Choroid plexus epithelial cell (primary cell): ENCODE measurements around the gene COL1A1.

Source experiments
- DNase-seq: peaks from one replicate; pipeline ENCODE4 v3.0.0-alpha.2; 2010; ENCODE audit warnings: low read depth
- H3K4me3 ChIP-seq: 2 replicates; pipeline ENCODE4 v1.5.1; 2011; ENCODE audit warnings: low read depth, mild to moderate bottlenecking, control low read depth, low read length, moderate library complexity
- TF ChIP-seq, protein P1 (sequence below): conservative IDR thresholded peaks from 2 replicates; pipeline ENCODE4 v1.5.1; 2011; ENCODE audit warnings: low read depth, mild to moderate bottlenecking, control low read depth, inconsistent platforms, low read length, moderate library complexity

Gene COL1A1

GRCh38 chr17:50209133-50209471, 7.7 kb upstream of the COL1A1 start:
- no peak for DNase-seq
- no peak overlapping the region for H3K4me3 ChIP-seq
- TF ChIP-seq, protein P1, sequence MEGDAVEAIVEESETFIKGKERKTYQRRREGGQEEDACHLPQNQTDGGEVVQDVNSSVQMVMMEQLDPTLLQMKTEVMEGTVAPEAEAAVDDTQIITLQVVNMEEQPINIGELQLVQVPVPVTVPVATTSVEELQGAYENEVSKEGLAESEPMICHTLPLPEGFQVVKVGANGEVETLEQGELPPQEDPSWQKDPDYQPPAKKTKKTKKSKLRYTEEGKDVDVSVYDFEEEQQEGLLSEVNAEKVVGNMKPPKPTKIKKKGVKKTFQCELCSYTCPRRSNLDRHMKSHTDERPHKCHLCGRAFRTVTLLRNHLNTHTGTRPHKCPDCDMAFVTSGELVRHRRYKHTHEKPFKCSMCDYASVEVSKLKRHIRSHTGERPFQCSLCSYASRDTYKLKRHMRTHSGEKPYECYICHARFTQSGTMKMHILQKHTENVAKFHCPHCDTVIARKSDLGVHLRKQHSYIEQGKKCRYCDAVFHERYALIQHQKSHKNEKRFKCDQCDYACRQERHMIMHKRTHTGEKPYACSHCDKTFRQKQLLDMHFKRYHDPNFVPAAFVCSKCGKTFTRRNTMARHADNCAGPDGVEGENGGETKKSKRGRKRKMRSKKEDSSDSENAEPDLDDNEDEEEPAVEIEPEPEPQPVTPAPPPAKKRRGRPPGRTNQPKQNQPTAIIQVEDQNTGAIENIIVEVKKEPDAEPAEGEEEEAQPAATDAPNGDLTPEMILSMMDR: no peak

DNA sequence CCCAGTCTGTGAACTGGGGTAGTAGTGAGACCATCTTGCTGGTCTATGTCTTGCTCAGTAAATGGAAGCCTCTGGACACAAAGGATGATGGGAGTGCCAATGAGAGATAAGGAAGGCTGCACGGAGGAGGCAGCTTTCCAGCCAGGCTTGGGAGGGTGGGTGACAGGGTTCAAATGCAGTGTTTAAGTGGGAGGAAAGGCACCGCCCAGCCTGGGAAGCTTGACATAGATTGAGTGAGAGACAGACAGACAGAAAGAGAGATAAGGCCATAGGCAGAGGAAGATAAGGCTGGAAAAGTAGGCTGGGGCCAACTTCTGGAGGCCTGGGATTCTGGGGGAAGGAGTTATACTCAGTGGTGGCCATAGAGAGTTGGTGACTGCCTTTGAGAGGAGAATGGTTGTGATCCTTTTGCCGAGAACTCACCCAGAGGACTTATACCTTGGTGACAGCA, 7.2 kb upstream of the COL1A1 start:
- DNase-seq: no peak
- no peak overlapping the region for H3K4me3 ChIP-seq
- TF ChIP-seq, protein P1: no peak

DNA sequence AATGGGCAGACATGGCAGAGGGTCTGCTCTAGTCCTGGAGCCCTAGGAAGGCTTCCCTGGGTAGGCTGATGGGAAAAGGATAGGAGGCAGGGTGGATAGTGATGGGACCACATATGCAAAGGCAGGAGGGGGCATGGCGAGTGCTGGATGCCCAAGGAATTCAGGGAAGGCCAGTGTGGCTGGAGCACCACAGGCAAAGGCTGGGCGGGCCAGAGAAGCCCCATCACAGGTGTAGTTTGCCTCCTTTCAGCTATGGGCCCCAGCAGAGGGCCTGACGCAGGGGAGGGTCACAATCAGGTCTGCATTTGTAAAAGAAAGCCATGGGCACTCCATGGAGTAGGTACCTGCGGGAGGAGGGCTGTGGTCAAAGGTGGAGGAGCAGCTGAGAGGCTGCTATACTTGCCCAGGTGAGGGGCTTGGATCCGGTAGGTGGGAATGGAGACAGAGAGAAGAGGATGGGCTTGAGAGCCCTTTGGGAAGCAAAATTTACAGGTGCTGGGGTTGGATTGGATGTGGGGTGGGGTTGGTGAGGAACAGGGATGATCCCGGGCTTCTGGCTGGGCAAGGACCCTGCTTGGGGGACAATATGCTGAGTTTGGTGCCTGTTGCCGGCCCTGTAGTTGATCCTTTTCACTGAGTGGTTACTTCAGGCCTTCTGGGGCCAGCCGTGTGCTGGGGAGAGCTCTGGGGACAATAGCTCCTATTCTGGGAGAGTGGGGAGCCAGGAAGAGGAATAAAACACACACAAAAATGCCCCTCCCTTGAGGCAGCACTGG, 6.5 kb upstream of the COL1A1 start:
- TF ChIP-seq, protein P1: no peak
- no peak overlapping the region for H3K4me3 ChIP-seq
- no peak for DNase-seq

DNA sequence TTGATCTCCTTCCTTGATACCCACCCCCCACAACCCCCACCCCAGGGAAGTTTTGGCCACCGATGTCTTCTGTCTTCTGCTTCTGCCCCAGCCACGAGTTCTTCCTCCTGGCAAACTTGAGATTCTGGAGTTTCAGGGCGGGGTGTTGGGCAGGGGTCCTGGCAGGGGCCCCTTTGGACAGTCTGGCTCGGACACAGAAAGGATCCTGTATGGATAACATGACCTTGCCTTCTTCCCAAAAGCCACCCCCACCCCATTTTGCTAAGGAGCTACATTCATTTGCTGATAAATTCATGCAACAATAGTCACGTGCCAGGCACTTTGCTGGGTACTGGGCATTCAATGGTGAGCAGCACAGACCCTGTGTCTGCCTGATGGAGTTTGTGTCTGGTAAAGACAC, 5.9 kb upstream of the COL1A1 start:
- H3K4me3 ChIP-seq: no peak overlapping the region
- TF ChIP-seq, protein P1: no peak
- DNase-seq: no peak

GRCh38 chr17:50206604-50207293, 5.3 kb upstream of the COL1A1 start:
- DNase-seq: peak; percentile 65
- TF ChIP-seq, protein P1: no peak
- peak overlapping the region; percentile 42 for H3K4me3 ChIP-seq

DNA sequence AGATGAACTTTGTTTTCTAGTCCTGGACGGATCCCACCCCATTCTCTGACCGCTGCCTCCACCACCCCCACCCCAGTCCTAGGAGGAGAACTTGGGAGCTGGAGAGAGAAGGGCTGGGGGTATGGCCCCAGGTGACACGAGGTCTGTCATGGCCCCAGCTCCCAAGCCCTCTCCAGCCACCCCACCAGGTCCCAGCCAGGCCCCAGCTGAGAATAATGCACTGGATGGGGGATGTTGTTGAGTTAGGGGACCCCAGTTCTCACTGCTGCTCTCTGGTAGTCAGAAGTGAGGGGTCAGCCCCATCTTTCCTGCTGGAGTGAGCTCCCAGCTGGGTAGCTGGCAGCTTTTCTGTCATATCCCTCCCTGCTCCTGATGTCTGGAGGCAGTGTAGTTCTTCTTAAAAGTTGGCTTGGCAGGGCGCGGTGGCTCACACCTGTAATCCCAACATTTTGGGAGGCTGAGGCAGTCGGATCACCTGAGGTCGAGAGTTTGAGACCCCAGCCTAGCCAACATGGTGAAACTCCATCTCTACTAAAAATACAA, 4.6 kb upstream of the COL1A1 start:
- TF ChIP-seq, protein P1: no peak
- no peak overlapping the region for H3K4me3 ChIP-seq
- no peak for DNase-seq
